T47D (cell line): Measurements from ENCODE around the gene RNASEH2A.
"Not testable (repeated sequence)": the region's sequence is repeated elsewhere in the genome, so short reads cannot be mapped to it uniquely, and the experiment has no call there.

Experiments
- DNase-seq, 2 experiments: peaks; one replicate each; pipeline versions ENCODE4 v3.0.0 to v3.0.0-alpha.2; 2011 to 2012; ENCODE audit warnings: low read depth in 1 of 2, low spot score in 1 of 2
- JUND ChIP-seq: IDR thresholded peaks from 2 replicates; pipeline ENCODE4 v1.6.1; 2012; ENCODE audit warnings: low read depth
- in situ Hi-C: cut with HindIII; loops from 2 replicates; pipeline ENCODE4 v1.10.0; 2016; ENCODE audit warnings: low sequenced_read_pairs, low pct_unique_long_range_greater_than_20kb

RNASEH2A gene

DNA sequence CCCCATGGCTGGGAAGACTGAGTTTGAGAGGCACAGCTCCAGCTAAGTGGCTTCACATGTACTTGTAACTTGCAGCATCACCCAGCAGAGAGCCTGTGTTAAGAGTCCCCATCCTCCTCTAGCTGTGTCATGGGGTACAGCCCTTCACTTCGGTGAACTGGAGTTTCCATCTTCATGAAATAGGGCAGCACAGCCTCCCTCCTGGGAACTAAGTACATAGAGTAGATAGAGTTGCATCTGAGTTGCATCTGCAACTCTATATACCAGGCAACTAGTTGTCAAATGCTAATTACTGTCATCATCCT, 6.0 kb upstream of the RNASEH2A start:
- in situ Hi-C loops, result no loop called here
- TF ChIP-seq JUND, result no peak
- no peak for DNase-seq

DNA sequence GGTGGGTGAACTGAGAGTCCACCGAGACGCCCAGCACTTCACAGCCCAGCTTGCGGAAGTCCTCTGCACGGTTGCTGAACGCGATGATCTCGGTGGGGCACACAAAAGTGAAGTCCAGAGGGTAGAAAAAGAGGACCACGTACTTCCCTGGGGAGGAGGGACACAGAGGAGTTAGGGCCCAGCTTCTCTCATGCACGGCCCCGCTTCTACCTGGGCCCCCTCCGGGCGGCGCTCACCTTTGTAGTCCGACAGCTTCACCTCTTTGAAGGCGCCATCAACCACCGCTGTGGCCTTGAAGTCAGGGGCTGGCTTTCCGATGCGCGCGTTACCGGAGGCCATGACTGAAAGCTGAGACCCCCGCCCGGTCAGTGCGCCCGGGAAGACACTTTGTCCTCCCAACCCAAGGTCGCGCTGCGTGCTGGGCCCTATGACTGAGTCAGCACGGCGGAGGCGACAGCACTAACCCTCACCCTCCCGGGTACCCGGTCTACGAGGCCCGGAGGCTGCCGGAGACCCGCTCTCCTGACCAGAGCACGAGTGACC, 5.4 kb upstream of the RNASEH2A start:
- DNase-seq, result no peak
- in situ Hi-C loops, result no loop called here
- no peak for TF ChIP-seq JUND

DNA sequence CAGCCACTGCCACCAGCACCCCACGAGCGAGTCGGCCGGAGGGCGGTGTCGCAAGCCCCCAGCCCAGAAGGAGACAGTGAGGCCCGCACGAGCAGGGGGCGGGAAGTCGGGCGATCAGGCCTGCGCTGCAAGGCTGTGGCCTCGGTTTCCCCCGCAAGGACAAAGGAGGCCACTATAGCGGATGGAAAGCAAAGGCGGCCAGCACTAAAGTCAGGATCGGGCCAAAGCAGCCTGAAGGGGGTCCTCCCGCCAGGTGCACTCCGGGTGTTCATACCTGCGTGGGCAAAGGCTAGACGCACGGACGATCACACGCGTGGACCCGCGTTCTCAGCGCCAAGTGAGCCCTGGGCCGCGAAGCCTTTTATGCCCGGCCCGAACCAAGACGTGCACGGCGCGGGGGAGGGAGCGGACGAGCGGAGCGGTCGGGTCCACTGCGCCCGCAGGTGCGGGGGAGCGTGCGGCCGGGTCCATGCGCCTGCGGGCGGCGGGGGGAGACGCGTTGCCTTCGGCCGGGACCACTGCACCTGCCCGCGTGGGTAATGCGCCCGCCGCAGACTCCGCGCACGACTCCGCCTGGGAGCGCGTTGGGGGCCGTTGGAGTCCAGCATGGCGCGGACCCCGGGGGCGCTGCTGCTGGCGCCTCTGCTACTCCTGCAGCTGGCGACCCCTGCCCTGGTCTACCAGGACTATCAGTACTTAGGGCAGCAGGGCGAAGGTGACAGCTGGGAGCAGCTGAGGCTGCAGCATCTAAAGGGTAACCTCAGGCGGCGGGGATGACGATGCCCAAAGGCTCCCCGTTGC, 4.7 kb upstream of the RNASEH2A start, which contains the start of the genes PRDX2 and THSD8:
Gene PRDX2 (minus strand): TSS at position 335 of the 801 bp plus-strand sequence. CDS start 539 bp downstream, outside the sequence.
Gene THSD8 (plus strand): TSS at position 604 of the 801 bp plus-strand sequence. CDS start 3 bp downstream, at position 607.
- in situ Hi-C loops, result no loop called here
- DNase-seq, result peak; percentile 67 to 88
- no peak for TF ChIP-seq JUND

DNA sequence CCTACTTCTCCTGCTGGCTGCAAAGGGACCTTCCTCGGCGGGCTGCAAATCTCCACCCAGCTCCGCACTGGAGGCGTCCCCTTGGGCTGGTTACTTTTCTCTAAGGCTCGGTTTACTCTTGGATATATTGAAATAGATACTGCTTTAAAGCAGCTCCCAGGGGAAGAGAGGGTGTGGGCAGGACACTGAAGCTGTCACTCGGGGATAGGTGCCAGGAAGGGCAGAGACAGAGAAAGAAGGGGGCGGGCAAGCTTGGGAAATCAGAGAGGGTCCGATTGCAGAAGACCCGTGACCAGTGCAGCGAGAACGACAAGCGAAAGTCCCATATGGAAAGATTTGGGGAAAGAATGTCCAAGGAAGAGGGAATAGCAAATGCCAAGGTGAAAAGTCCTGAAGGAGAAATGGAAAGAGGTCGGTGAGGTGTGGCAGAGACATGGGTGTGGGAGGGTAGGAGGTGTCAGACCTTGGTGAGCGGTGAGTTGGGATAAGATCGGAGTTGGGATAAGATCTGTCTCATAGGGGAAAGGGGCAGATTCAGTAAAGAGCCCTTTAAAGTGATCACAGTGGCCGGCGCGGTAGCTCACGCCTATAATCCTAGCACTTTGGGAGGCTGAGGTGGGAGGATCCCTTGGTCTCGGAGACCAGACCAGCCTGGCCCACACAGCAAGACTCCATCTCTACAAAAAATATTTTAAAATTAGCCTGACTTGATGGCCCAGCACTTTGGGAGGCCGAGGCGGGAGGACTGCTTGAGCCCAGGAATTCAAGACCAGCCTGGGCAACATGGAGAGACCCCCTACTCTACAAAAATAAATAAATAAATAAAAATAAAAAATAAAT, 3.9 kb upstream of the RNASEH2A start:
- in situ Hi-C loops, result no loop called here
- no peak for TF ChIP-seq JUND

DNA sequence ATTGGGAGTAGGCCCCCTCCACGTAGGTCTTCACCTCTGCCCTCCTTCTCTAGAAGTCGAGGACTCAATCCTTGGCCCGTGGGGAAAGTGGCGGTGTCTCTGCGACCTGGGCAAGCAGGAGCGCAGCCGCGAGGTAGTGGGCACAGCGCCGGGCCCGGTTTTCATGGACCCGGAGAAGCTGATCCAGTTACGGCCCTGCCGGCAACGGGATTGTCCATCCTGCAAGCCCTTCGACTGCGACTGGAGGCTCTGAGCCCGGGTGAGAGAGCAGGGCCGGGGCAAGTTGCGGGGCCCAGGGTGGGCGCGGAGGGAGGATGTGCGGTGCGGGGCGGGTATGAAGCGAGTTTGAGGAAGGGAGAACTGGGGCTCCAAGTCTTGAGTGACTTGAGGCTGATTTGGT, 2.3 kb upstream of the RNASEH2A start:
- in situ Hi-C loops, result no loop called here
- no peak for DNase-seq

More for the DNA sequence above, 3.9 kb upstream of the RNASEH2A start:
- no peak for DNase-seq

DNA sequence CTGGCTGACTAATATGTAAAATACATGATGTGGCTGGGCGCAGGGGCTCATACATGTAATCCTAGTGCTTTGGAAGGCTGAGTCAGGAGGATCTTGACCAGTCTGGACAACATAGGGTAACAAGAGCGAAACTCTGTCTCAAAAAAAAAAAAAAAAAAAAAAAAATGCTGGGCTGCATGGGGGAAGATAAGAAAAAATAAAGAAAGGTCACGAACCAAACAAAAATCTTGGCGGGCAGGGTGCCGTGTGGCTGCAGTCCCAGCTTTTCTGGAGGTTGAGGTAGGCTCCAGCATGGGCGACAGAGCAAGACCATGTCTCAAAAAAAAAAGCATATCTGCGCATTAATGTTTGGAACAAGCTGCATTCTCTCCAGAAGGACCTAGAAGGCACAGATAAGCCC, 8.7 kb downstream of the RNASEH2A start:
- DNase-seq, result no peak
- TF ChIP-seq JUND, result no peak
- in situ Hi-C loops, result no loop called here

More for the DNA sequence above, 2.3 kb upstream of the RNASEH2A start:
- TF ChIP-seq JUND, result no peak

DNA sequence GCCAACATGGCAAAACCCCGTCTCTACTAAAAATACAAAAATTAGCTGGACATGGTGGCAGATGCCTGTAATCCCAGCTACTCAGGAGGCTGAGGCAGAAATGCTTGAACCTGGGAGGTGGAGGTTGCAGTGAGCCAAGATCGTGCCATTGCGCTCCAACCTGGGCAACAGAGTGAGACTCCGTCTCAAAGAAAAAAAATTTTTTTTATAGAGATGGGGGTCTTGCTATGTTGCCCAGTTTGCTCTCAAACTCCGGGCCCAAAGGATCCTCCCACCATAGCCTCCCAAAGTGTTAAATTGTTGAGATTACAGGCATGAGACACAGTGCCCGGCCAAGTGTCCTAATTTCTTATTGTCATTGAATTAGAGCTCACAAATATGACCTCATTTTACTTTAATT, 10.8 kb downstream of the RNASEH2A start:
- DNase-seq, in situ Hi-C loops: not testable (repeated sequence)

DNA sequence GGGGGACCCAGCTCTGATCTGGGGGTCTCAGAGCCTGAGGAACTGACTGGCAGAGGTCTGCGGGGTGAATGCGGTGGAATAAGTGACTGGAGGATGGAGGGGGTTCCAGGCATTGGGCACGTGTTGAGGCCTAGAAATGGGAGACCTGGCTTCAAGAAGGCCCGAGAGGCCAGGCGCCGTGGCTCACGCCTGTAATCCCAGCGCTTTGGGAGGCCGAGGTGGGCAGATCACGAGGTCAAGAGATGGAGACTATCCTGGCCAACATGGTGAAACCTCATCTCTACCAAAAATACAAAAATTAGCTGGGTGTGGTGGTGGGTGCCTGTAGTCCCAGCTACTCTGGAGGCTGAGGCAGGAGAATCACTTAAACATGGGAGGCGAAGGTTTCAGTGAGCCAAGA, 11.4 kb downstream of the RNASEH2A start:
- in situ Hi-C loops, DNase-seq: not testable (repeated sequence)

DNA sequence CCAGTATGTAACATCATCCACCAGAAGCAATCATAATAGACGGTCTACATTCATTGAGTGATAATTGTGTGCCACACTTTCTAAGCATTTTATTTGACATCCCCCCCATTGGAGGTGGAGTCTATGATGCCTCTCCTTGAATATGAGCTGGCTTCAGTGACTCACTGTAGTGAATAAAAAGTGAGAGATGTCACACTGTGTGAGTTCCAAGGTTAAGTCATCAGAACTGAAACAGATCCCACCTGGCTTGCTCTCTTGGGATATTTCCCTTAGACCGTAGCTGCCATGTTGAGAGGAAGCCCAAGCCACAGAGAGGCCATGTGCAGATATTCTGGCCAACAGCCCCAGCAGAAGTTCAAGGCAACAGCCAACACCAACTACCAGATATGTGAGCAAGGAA, 15.4 kb downstream of the RNASEH2A start:
- in situ Hi-C loops, result no loop called here
- DNase-seq, result no peak
- no peak for TF ChIP-seq JUND

DNA sequence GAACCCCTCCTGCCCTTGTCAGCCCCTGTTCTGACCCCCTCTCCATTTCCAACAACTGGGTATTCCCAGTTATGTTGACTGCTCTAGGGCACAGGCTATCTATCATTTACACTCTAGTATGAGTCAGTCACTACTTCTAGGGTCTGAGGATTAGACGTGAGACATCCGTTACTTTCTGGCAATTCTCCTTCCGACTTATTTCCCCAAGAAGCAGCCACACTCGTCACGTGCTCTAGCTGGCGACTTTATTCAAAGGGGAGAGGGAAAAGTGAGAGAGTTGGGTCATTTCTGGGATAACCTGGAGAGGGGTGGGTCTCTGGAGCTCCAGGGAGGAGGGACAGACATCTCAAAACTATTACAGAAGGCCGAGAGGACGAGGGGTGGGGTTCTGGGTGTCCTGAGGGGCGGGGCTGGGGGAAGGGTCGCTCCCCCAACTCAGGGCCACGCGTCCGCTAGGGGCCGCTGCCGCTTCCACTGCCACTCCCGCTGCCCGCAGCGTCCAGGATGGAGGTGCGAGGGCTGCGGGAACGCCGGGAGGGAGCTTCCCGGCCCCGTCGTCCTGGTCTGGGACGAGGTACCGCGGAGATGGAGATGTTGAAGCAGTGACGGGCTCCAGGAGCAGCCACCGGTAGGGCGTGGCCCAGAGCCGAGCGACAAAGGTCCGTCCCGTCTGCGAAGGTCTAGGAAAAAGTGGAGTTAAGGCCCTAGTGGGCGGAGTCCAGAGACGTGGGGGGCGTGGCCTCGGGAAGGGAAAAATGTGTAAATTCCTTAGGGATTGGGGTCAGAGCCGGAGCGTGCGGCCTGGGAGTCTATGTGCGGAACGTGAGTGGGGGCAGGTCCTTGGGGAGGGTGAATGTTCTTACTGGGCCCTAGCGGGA, 19.1 kb downstream of the RNASEH2A start:
- no peak for TF ChIP-seq JUND
- in situ Hi-C loops, result no loop called here
- peak in 1 of 2 experiments; percentile 35 for DNase-seq

DNA sequence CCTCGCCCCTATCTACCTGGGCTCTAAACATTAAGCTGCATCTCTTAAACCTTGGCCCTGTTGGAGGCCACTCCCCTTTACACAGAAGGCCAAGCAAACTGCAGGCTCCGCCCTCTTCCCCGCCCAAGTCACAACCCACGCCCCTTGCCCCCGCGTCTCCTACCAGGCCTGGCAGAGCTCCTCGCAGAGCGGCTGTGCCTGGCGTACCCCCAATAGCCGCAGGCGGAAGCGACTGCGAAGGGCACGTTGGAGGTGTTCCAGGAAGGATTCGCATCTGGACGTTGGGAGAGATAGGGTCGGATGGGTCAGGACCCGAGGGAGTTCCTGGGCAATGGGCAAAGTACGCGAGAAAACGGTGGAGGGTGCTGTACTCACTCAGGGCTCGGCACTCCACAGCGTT, 22.1 kb downstream of the RNASEH2A start:
- no peak for TF ChIP-seq JUND
- DNase-seq, result peak in 1 of 2 experiments; percentile 64
- in situ Hi-C loops, result no loop called here

DNA sequence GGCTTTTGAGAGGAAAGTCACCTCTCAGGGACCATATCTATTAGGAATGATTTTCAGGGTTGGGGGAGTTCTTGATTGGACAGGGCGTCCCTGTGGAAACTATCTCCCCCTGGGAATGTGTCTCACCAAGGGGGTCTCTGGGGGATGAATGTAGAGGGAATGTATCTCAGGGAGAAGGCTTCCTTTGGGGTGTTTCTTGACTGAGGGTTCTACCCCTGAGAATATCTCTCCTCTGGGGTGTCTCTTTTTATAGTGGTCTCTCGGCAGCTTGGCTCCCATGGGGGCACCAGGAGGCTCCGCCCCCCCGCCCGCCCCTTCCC, 27.0 kb downstream of the RNASEH2A start:
- TF ChIP-seq JUND, result no peak
- in situ Hi-C loops, result no loop called here
- DNase-seq, result no peak
